Limb (tissue), 2 donors: ENCODE measurements around the gene FBXL2.
"Not testable (repeated sequence)": the region's sequence is repeated elsewhere in the genome, so short reads cannot be mapped to it uniquely, and the experiment has no call there.

ENCODE experiments used
- DNase-seq, 2 donors: peaks; one replicate each; pipeline ENCODE4 v3.0.0-alpha.2; 2016; ENCODE audit errors: extremely low spot score in 2 of 2

Gene FBXL2

DNA sequence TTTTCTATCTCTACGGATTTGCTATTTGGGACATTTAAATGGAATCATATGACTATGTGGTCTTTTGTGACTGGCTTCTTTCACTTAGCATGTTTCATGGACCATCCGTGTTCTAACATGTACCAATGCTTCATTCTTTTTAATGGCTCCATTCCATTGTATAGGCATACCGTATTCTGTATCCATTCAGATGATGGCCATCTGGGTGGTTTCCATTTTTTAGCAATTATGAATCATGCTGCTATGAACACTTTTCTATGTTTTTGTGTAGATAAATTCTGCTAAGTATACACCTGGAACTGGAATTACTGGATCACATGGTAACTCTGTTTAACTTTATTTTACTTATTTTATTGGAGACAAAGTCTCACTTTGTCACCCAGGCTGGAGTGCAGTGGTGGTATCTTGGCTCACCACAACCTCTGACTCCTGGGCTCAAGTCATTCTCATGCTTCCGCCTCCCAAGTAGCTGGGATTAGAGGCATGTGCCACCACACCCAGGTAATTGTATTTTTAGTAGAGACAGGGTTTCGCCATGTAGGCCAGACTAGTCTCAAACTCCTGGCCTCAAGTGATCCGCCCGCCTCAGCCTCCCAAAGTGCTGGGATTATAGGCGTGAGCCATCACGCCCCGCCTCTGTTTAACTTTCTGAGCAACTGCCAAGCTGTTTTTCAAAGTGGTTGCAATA, 149.5 kb downstream of the FBXL2 start:
- no peak for DNase-seq

DNA sequence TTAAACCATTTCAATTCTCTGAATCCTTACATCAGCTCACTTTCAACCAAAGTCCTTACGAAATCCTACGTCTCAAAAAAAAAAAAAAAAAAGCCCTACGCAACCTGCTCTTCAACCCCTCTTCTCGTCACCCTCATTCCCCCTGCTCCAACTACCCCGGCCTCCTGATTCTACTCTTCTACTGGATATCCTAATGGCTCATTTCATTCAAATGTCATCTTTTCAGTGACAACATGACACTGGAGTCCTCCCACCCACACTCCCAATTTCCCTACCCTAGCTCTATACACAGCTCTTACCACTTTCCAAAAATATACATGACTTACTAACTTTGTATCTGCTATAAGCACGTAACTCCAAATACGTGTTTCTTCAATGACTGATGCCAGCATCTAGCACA, 151.5 kb downstream of the FBXL2 start:
- no peak for DNase-seq

DNA sequence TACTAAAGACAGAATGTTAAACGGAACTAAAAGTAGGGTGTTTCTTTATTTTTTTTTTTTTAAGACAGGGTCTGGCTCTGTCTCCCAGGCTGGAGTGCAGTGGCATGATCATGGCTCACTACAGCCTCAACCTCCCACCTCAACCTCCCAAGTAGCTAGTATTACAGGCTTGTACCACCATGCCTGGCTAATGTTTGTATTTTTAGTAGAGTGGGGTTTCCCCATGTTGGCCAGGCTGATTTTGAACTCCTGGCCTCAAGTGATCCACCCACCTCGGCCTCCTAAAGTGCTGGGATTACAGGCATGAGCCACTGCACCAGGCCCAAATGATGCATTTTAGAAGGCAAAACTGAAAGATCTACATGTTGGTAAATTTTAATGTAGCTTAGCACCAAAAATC, 152.1 kb downstream of the FBXL2 start:
- DNase-seq = not testable (repeated sequence)

DNA sequence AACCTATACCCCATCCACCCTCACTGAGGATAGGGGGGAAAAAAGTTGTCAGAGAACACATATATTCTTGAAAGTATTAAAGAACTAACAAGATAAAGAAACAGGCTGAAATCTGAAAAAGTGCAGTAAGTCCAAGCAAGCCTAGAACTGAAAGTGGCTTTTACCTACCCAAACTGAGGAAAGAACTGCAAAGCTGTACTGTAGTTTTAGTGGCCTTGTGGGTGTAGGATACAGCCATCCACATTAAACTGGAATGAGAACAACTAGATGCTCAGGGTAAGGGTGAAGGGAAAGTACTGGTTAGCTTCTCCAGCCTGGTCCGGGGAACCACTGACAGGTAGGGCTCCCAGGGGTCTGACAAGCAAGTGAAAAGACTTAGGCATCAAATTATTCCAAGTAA, 152.8 kb downstream of the FBXL2 start:
- no peak for DNase-seq

DNA sequence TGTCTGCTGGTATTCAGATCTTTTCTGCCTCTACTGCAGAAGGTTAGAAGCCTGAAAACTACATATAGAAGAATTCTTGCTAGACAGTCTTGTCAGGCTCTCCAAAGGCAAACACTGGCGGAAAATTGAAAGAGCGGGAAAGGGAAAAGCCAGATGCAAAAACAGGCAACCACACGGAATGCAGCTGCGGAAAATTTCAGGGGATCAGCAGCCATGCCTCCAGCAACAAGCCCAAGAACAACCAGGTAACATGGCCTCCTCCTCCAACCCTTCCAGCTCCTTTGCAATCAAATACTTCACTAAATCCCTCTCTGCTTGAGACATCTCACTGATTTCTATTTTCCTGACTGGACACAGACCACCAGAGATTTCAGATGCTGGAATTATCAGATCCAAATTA, 153.3 kb downstream of the FBXL2 start:
- DNase-seq = no peak

DNA sequence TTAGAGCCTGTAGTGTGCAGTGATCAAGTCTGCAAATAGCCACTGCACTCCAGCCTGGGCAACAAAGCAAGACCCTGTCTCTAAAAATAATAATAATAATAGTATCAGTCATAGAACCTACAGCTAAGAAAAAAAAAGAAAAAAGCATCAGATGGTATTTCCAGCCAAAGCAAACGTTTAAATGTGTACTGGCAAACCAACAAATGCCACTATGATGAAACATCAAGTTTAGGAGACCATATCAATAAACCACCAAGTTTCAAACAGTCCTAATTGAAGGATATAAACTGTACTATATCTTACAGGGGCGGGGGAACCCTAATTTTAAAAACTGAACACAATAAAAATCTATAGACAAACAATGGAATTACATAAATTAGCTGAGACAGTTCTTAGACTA, 156.6 kb downstream of the FBXL2 start:
- no peak for DNase-seq
